GM15510 (cell line): Measurements from ENCODE around the gene XYLT2.

Source experiments
- POLR2A ChIP-seq: IDR thresholded peaks from 3 replicates; pipeline ENCODE4 v1.6.1; 2011; ENCODE audit warnings: borderline replicate concordance; ENCODE audit not compliant: insufficient read length; ENCODE audit errors: extremely low read depth

Gene XYLT2

GRCh38 chr17:50364715-50365114 is 18.8 kb downstream of the XYLT2 start:
- no peak for TF ChIP-seq POLR2A

- TF ChIP-seq POLR2A = no peak
Observed at GRCh38 chr17:50365165-50365564, 19.2 kb downstream of the XYLT2 start.

GRCh38 chr17:50365649-50366393 is 19.9 kb downstream of the XYLT2 start:
- TF ChIP-seq POLR2A = no peak

GRCh38 chr17:50367401-50367800 is 21.5 kb downstream of the XYLT2 start:
- TF ChIP-seq POLR2A = no peak

- no peak for TF ChIP-seq POLR2A
Observed at GRCh38 chr17:50370052-50370451, 24.1 kb downstream of the XYLT2 start.

- TF ChIP-seq POLR2A = no peak
Observed at GRCh38 chr17:50371526-50371925, 25.6 kb downstream of the XYLT2 start.

- TF ChIP-seq POLR2A = no peak
Observed at GRCh38 chr17:50372222-50372757, 26.4 kb downstream of the XYLT2 start.

- peak; percentile 75 for TF ChIP-seq POLR2A
Observed at GRCh38 chr17:50372758-50373556, 27.0 kb downstream of the XYLT2 start, which contains the start of the genes EME1 and MRPL27. Gene EME1 (plus strand): TSS chr17:50373229. CDS start chr17:50375209, 1,980 bp downstream. Gene MRPL27 (minus strand): TSS chr17:50373184. CDS start chr17:50373170, 14 bp downstream.

GRCh38 chr17:50373705-50374104 is 27.8 kb downstream of the XYLT2 start:
- TF ChIP-seq POLR2A = no peak

GRCh38 chr17:50375858-50376538 is 30.1 kb downstream of the XYLT2 start:
- no peak for TF ChIP-seq POLR2A

GRCh38 chr17:50379351-50380132 is 33.6 kb downstream of the XYLT2 start:
- TF ChIP-seq POLR2A = no peak

- TF ChIP-seq POLR2A = no peak
Observed at GRCh38 chr17:50380369-50381259, 34.7 kb downstream of the XYLT2 start.

- TF ChIP-seq POLR2A = no peak
Observed at GRCh38 chr17:50381260-50381815, 35.4 kb downstream of the XYLT2 start.
